K562 (cell line): ENCODE data around the gene EAF2. TPM values are rescaled to one million over a fixed set of nuclear protein-coding genes. Genes with fewer than 3 reads are reported as not detected.
A peak's percentile ranks its signal among the peaks of the same experiment; 100 is the strongest.

Experiments
- ATAC-seq: fragments of 200-7000 bp; cut with Tn5 transposase; 3 replicates; pipeline ENCODE4 v1.9.1; 2020; ENCODE audit warnings: moderate library complexity
- BruUV-seq: library from RNA; stranded (reverse); fragments of 400-500 nt; replicated peaks from 2 replicates; lab custom pipeline; 2021; lab: Mats Ljungman, UMichigan
- CTCF ChIA-PET: fragments of 300-600 bp; formaldehyde crosslinking; extraction: SDS; loops from one replicate; lab custom pipeline; 2021; ENCODE audit warnings: low intra/inter-chr PET ratio; lab: Yijun Ruan, JAX
- POLR2A ChIA-PET: fragments of 300-600, 350-650 bp; sonication (Branson Sonifier 250); formaldehyde crosslinking; extraction: SDS; loops from one replicate; lab custom pipeline; 2021; ENCODE audit warnings: antibody characterized with exemption, inconsistent platforms; lab: Yijun Ruan, JAX
- DNase-seq, 4 experiments: peaks; one replicate each; pipeline versions ENCODE4 v3.0.0 to v3.0.0-alpha.2; 2011 to 2018; ENCODE audit warnings: low spot score in 3 of 4, mixed read lengths in 3 of 4; ENCODE audit errors: extremely low read depth in 1 of 4
- FAIRE-seq: peaks from 2 replicates; lab custom pipeline; 2011; peaks lifted over from hg19 to GRCh38; lab: Jason Lieb, UNC
- H2AFZ ChIP-seq: 2 replicates; pipeline ENCODE4 v1.6.0; 2011; ENCODE audit warnings: low read depth, low read length, control low read depth, inconsistent platforms
- H3K27ac ChIP-seq: fragments of 200-600 bp; 3 replicates; pipeline ENCODE4 v1.8.0; 2011; ENCODE audit warnings: low read depth, mild to moderate bottlenecking, control low read depth, inconsistent platforms, low read length, moderate library complexity, mixed read lengths; ENCODE audit errors: extremely low read depth
- H3K27me3 ChIP-seq, 2 experiments: fragments of 300-600 bp in 1 of 2; 2 replicates in 1 of 2; 3 replicates in 1 of 2; pipeline versions ENCODE4 v1.6.0 to v1.8.0; 2011; ENCODE audit warnings: inconsistent platforms in 2 of 2, low read length in 2 of 2, mild to moderate bottlenecking in 1 of 2, mixed read lengths in 1 of 2, moderate library complexity in 1 of 2; ENCODE audit not compliant: control insufficient read depth in 2 of 2, insufficient read depth in 2 of 2
- H3K36me3 ChIP-seq: fragments of 300-600 bp; 3 replicates; pipeline ENCODE4 v1.8.0; 2011; ENCODE audit warnings: mild to moderate bottlenecking, low read length, inconsistent platforms; ENCODE audit not compliant: control insufficient read depth, insufficient read depth
- H3K4me1 ChIP-seq, 2 experiments: fragments of 200-600 bp in 1 of 2; replicated peaks in 1 of 2; 2 replicates in 1 of 2; 3 replicates in 1 of 2; pipeline versions ENCODE4 v1.5.1 to v1.8.0; 2011; ENCODE audit warnings: inconsistent platforms in 2 of 2, low read length in 2 of 2, mild to moderate bottlenecking in 1 of 2, mixed read lengths in 1 of 2, moderate library complexity in 1 of 2; ENCODE audit not compliant: control insufficient read depth in 2 of 2, insufficient read depth in 2 of 2
- H3K4me2 ChIP-seq: 2 replicates; pipeline ENCODE4 v1.6.1; 2011; ENCODE audit warnings: low read length, control low read depth, inconsistent platforms, mixed read lengths; ENCODE audit not compliant: insufficient read depth
- H3K4me3 ChIP-seq: fragments of 200-600 bp; sonication (generic), shearing (Covaris generic); 2 replicates; pipeline ENCODE4 v1.5.1; 2016; ENCODE audit warnings: control low read depth, inconsistent platforms
- H3K79me2 ChIP-seq: fragments of 200-600 bp; 3 replicates; pipeline ENCODE4 v1.8.0; 2011; ENCODE audit warnings: low read length, inconsistent platforms; ENCODE audit not compliant: control insufficient read depth, insufficient read depth
- H3K9ac ChIP-seq, 2 experiments: 2 replicates each; pipeline versions ENCODE4 v1.6.0 to v1.6.1; 2011; ENCODE audit warnings: low read depth in 2 of 2, low read length in 2 of 2, control low read depth in 1 of 2, inconsistent platforms in 1 of 2, mild to moderate bottlenecking in 1 of 2, mixed read lengths in 1 of 2; ENCODE audit not compliant: insufficient read depth in 1 of 2
- H3K9me1 ChIP-seq: one replicate; pipeline ENCODE4 v1.6.0; 2011; ENCODE audit warnings: inconsistent platforms, mild to moderate bottlenecking, low read length, moderate library complexity; ENCODE audit not compliant: control insufficient read depth, insufficient read depth
- H3K9me3 ChIP-seq: replicated peaks from 2 replicates; pipeline ENCODE4 v1.5.1; 2011; ENCODE audit warnings: low read depth, low read length, inconsistent platforms; ENCODE audit not compliant: control insufficient read depth, insufficient read depth
- H4K20me1 ChIP-seq: replicated peaks from 2 replicates; pipeline ENCODE4 v1.6.1; 2011; ENCODE audit warnings: low read length, inconsistent platforms, mixed read lengths; ENCODE audit not compliant: control insufficient read depth, insufficient read depth
- BCLAF1 ChIP-seq, 2 experiments: fragments of 450-650 bp in 1 of 2; IDR thresholded peaks; 2 replicates each; pipeline ENCODE4 v1.6.1; 2011 to 2017; ENCODE audit warnings: low read depth in 2 of 2, antibody characterized with exemption in 1 of 2, borderline replicate concordance in 1 of 2, low read length in 1 of 2, mild to moderate bottlenecking in 1 of 2, mixed read lengths in 1 of 2; ENCODE audit not compliant: control insufficient read depth in 1 of 2
- C11orf30 ChIP-seq: fragments of 450-650 bp; IDR thresholded peaks from 2 replicates; pipeline ENCODE4 v1.6.1; 2016; ENCODE audit warnings: low read depth, mild to moderate bottlenecking
- FOXA3 ChIP-seq, 2 experiments: fragments of 450-650 bp in 1 of 2; sonication (generic) in 1 of 2; formaldehyde crosslinking; IDR thresholded peaks in 1 of 2; conservative IDR thresholded peaks in 1 of 2; 2 replicates each; pipeline versions ENCODE4 v1.4.0 to v1.8.0; 2020 to 2022; ENCODE audit warnings: mild to moderate bottlenecking in 2 of 2, missing genetic modification reagents in 1 of 2
- GTF2F1 ChIP-seq: IDR thresholded peaks from 2 replicates; pipeline ENCODE4 v1.6.1; 2011; ENCODE audit warnings: low read depth, low read length, improper control_type of control experiment
- HSF4 ChIP-seq: fragments of 250-450 bp; sonication (Bioruptor Pico); IDR thresholded peaks from 2 replicates; pipeline ENCODE4 v2.1.2; 2022; ENCODE audit warnings: mild to moderate bottlenecking, moderate library complexity, borderline replicate concordance
- ILF3 ChIP-seq: fragments of 450-650 bp; IDR thresholded peaks from 2 replicates; pipeline ENCODE4 v1.6.1; 2018; ENCODE audit warnings: antibody characterized with exemption, mild to moderate bottlenecking, moderate library complexity, borderline replicate concordance
- MYNN ChIP-seq, 2 experiments: sonication (generic); formaldehyde crosslinking in 1 of 2; IDR thresholded peaks; 2 replicates each; pipeline versions ENCODE4 v1.5.0 to v1.6.1; 2016 to 2020; ENCODE audit warnings: antibody characterized with exemption in 1 of 2, missing genetic modification reagents in 1 of 2
- RCOR1 ChIP-seq, 2 experiments: IDR thresholded peaks; 2 replicates each; pipeline ENCODE4 v1.6.1; 2012; ENCODE audit warnings: low read depth in 2 of 2, low read length in 2 of 2, borderline replicate concordance in 1 of 2, improper control_type of control experiment in 1 of 2
- SRSF9 ChIP-seq: fragments of 200-400 bp; formaldehyde crosslinking; IDR thresholded peaks from 2 replicates; pipeline ENCODE4 v1.6.1; 2017; ENCODE audit warnings: low read depth, low read length, borderline replicate concordance
- XRCC3 ChIP-seq: fragments of 450-650 bp; IDR thresholded peaks from 2 replicates; pipeline ENCODE4 v1.6.1; 2017; ENCODE audit warnings: mild to moderate bottlenecking, moderate library complexity
- ZNF124 ChIP-seq: sonication (generic); formaldehyde crosslinking; IDR thresholded peaks from 2 replicates; pipeline ENCODE4 v1.8.1; 2022; ENCODE audit warnings: missing genetic modification reagents
- ZNF586 ChIP-seq: fragments of 450-650 bp; formaldehyde crosslinking; conservative IDR thresholded peaks from 2 replicates; pipeline ENCODE4 v1.4.0; 2020; ENCODE audit warnings: mild to moderate bottlenecking, moderate library complexity
- WGBS: fragments of 100-300 bp; shearing (Covaris generic); methylation state at CpG from one replicate; pipeline ENCODE4 v1.1.6; 2016; ENCODE audit warnings: low coverage, mixed read lengths; ENCODE audit not compliant: insufficient coverage; ENCODE audit errors: missing lambda C conversion rate; 5-methylcytosine and 5-hydroxymethylcytosine counted together
- in situ Hi-C: fragments of 300-500 bp; cut with MboI; formaldehyde crosslinking; loops from 4 replicates; pipeline ENCODE4 v1.15.0; 2018; ENCODE audit warnings: inconsistent platforms, mixed read lengths
- intact Hi-C: fragments of 100-400 bp; cut with micrococcal nuclease; formaldehyde crosslinking; loops from 2 replicates; pipeline ENCODE4 v1.14.2; 2022
- polyA plus RNA-seq, 8 experiments: library from polyadenylated mRNA; depleted of rRNA in 4 of 8; stranded (reverse) in 5 of 8; unstranded in 3 of 8; fragments of >200 nt; fragmentation: Nextera tagmentation in 2 of 8; fragmentation: Illumina TruSeq in 1 of 8; extraction: Ambion mirVana in 2 of 8; extraction: Trizol in 1 of 8; gene quantifications; 2 replicates each; pipeline versions ENCODE4 v1.2.1 to v1.2.3, GENCODE V29; 2011 to 2014; ENCODE audit warnings: inconsistent platforms in 1 of 8, missing spikeins in 1 of 8
- total RNA-seq, 7 experiments: library from RNA; depleted of rRNA in 6 of 7; stranded (reverse); fragments of >200 nt in 6 of 7; fragmentation: Illumina TruSeq in 2 of 7; extraction: Trizol in 2 of 7; gene quantifications; 2 replicates each; pipeline versions ENCODE4 v1.2.1 to v1.2.3, GENCODE V29; 2011 to 2021; ENCODE audit warnings: low replicate concordance in 1 of 7

EAF2 gene
- total and polyA plus RNA-seq, 9 of the 15 experiments (the other 6 are each of a cell fraction or from before 2014, with no cell fraction given) = 3.8 to 17.3 (median 6.9) TPM

- TF ChIP-seq MYNN (IDR thresholded peaks at IDR 0.05) (0 out of 2 replicates have a peak, but pooled peaks have one; percentile 21), MYNN (CRISPR knock-in tag; IDR thresholded peaks at IDR 0.05) (no peak)
These were observed 89.7 kb downstream of the EAF2 start (continued) for GRCh38 chr3:121924734-121925133.

GRCh38 chr3:121926380-121926779 lies 91.4 kb downstream of the EAF2 start:
- in situ Hi-C loops = no loop called here
- DNase-seq = no peak
- TF ChIP-seq HSF4 (no peak), ZNF586 (CRISPR knock-in tag) (no peak), SRSF9 (no peak), FOXA3 (CRISPR knock-in tag; conservative IDR thresholded peaks at IDR 0.05 in 1 of 2, IDR thresholded peaks at IDR 0.05 in 1 of 2) (no peak), GTF2F1 (no peak), ILF3 (no peak), ZNF124 (no peak), C11orf30 (no peak), XRCC3 (no peak), BCLAF1 (IDR thresholded peaks at IDR 0.05; ENCODE audit: borderline replicate concordance in 1 of 2, control insufficient read depth in 1 of 2, low read depth in 2 of 2, low read length in 1 of 2) (no peak), RCOR1 (IDR thresholded peaks at IDR 0.05; ENCODE audit: borderline replicate concordance in 1 of 2, low read depth in 2 of 2, low read length in 2 of 2) (no peak)
- Histone ChIP-seq H3K27ac (no peak overlapping the region), H3K9me1 (no peaks in the 10 kb centered on the region), H3K4me3 (no peak overlapping the region), H3K36me3 (no peaks in the 10 kb centered on the region), H3K4me1 (peaks cover 0 to 13% of the 10 kb centered on the region in 2 experiments; a peak in 2 of 5 replicates), H3K27me3 (no peaks in the 10 kb centered on the region; a peak in 1 of 5 replicates), H3K9me3 (no peaks in the 10 kb centered on the region), H3K4me2 (no peak overlapping the region), H2AFZ (no peak overlapping the region), H3K9ac (no peak overlapping the region), H3K79me2 (no peaks in the 10 kb centered on the region), H4K20me1 (no peaks in the 10 kb centered on the region)
- ATAC-seq = no peak
- intact Hi-C loops = no loop called here
- 20% methylated on average over 1 of the region's 1 CpG for WGBS
- ChIA-PET POLR2A (no interaction called here), CTCF (interaction anchor here (0.6 kb wide), 1 partner anchor 370 kb away, joined by 3 read pairs; no protein-coding TSS in a partner anchor)
- BruUV-seq = no TSS peak
- no peak for FAIRE-seq
